NCI-H1436 treated with DMSO at 0.1 percent for 48 hours (cell line): Measurements from ENCODE around the gene MAGI2.

ENCODE experiments used
- DNase-seq: peaks from one replicate; lab custom pipeline; 2025; lab: John Stamatoyannopoulos, UW

The MAGI2 gene

GRCh38 chr7:77989981-77990566 lies 1463.4 kb downstream of the MAGI2 start:
- DNase-seq, result no peak

DNA sequence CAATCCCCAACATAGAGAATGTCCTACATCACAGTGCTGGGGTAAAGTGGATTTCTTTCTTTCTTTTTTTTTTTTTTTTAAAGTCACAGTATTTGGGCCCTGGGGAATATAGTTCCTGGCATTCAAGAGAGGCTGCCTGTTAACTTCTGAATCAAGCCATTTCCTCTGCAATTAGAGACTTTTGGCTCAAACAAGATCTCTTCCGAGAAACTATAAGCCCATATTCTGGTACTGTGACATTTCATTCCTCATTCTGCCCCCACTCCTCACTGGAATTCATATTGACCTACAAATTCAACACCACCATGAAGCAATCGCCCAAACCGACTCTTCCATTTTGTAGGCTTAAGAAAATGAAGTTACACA lies 1467.5 kb downstream of the MAGI2 start:
- DNase-seq, result no peak

DNA sequence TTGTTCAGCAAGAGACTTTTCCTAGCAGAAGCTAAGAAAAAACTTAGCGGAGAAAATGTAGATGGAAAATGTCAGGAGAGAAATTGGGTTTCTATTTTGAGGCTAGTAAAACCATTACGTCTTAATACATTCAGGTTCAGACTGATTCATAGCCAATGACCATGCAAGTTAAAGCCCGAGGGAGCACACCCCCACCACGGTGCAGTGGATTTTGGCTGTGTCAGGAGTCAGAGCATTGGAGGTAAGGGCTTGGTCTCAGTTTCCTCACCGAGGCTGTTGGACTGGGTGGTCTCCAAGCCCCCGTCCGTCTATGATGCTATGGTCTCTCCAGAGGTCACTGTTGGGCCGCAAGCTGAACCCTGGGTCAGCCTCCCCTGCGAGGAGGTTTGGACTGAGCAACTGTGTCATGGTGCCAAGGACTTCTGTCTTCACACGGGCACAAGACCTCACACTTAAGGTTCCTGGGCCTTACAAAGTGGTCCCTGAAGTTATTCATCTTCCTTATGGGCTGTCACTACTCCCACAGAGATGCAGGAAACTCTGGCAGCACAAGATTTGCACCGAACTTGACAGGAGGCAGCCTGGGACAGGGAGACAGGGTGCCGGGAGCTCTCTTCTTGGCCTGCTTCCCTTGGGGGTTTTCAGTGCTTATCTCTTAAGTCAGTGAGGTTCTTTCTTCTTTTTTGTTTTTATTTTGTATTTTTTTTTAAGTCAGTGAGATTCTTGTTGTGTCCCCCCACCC lies 1468.1 kb downstream of the MAGI2 start:
- no peak for DNase-seq

GRCh38 chr7:77983973-77984372 lies 1469.5 kb downstream of the MAGI2 start:
- DNase-seq, result no peak

DNA sequence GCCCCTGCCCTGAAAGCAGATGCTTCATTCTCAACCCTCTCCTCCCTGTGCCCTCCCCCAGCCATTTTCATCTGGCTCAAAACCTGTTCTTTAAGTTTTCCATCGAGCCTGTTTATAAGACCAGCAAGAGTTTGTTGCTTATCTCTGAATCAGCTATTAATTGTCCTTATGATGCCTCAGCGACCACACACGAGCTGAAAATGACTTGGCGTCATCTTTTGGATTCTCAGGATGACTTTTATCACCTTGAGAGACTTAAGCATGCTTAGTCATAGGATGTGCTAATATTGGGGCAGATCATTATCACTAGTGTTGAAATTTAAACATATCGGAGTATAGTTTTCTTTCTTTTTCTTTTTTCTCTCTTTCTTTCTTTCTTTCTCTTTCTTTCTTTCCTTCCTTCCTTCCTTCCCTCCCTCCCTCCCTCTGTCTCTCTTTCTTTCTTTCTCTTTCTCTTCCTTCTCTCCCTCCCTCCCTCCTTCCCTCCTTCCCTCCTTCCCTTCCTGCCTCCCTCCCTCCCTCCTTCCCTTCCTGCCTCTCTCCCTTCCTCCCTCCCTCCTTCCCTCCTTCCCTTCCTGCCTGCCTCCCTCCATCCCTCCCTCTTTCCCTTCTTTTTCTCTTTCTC lies 1470.4 kb downstream of the MAGI2 start:
- DNase-seq, result no peak

DNA sequence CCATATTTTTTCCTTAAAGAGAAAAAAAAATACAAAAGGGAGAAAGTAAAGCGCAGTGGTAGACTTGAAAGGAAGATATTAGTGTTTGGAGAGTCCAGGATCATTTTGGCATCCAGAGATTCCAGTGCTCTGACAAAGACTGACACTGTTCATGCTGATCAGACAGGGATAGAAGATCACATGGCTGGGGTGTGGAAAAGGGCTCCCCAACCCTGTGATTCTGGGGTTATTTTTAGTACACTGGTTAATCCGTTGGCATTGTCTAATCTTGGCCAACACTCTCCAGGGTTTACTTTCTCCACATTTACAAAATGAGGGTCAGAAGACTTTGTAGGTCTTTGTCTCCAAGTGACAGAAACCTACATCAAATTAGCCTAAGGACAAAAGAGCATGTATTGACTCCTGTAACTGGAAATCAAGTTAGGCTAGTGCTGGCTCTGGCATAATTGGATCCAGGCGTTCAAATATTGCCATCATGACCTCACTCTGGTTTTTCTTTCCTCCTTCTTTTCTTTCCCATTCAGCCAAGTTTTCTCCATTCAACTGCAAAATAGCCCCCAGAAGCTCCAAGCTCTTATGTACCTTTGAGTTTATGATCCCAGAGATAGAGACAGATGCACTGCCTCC lies 1473.3 kb downstream of the MAGI2 start:
- DNase-seq, result no peak

- DNase-seq, result no peak
Measured at GRCh38 chr7:77979219-77979618, 1474.2 kb downstream of the MAGI2 start.

- no peak for DNase-seq
Measured at GRCh38 chr7:77975672-77976480, 1477.6 kb downstream of the MAGI2 start.

GRCh38 chr7:77971726-77972125 lies 1481.7 kb downstream of the MAGI2 start:
- no peak for DNase-seq

GRCh38 chr7:77967429-77967828 lies 1486.0 kb downstream of the MAGI2 start:
- no peak for DNase-seq
